HepG2 (cell line): ENCODE measurements around the gene VARS1. TPM values are rescaled to one million over a fixed set of nuclear protein-coding genes. Genes with fewer than 3 reads are reported as not detected.
A peak's percentile ranks its signal among the peaks of the same experiment; 100 is the strongest.

Source experiments
- NKX3-1 ChIP-seq: sonication (generic); formaldehyde crosslinking; IDR thresholded peaks from 2 replicates; pipeline ENCODE4 v1.5.0; 2020; ENCODE audit warnings: missing genetic modification reagents
- TP53 ChIP-seq: sonication (generic); formaldehyde crosslinking; conservative IDR thresholded peaks from 2 replicates; pipeline ENCODE4 v1.4.0; 2020; ENCODE audit warnings: missing genetic modification reagents
- ZFP82 ChIP-seq: sonication (generic); formaldehyde crosslinking; IDR thresholded peaks from 2 replicates; pipeline ENCODE4 v1.5.1; 2020; ENCODE audit warnings: mild to moderate bottlenecking, missing genetic modification reagents, borderline replicate concordance
- ZNF33A ChIP-seq: sonication (generic); formaldehyde crosslinking; IDR thresholded peaks from 2 replicates; pipeline ENCODE4 v1.5.1; 2020; ENCODE audit warnings: missing genetic modification reagents, mild to moderate bottlenecking, moderate library complexity, borderline replicate concordance
- ZNF354B ChIP-seq: sonication (generic); formaldehyde crosslinking; IDR thresholded peaks from 2 replicates; pipeline ENCODE4 v1.8.0; 2022; ENCODE audit warnings: mild to moderate bottlenecking, missing genetic modification reagents
- ZNF616 ChIP-seq: sonication (generic); formaldehyde crosslinking; IDR thresholded peaks from 2 replicates; pipeline ENCODE4 v1.5.0; 2020; ENCODE audit warnings: low read depth, mild to moderate bottlenecking, missing genetic modification reagents
- ZNF766 ChIP-seq: sonication (generic); formaldehyde crosslinking; IDR thresholded peaks from 2 replicates; pipeline ENCODE4 v1.5.0; 2020; ENCODE audit warnings: missing genetic modification reagents, borderline replicate concordance
- polyA plus RNA-seq, 8 experiments: library from polyadenylated mRNA; depleted of rRNA in 3 of 8; stranded (reverse) in 7 of 8; unstranded in 1 of 8; fragments of >200 nt; fragmentation: Illumina TruSeq in 4 of 8; extraction: Trizol in 4 of 8; gene quantifications; 2 replicates each; pipeline versions ENCODE4 v1.2.1 to v1.2.3, GENCODE V29; 2011 to 2016; ENCODE audit warnings: low read depth in 4 of 8, missing spikeins in 1 of 8, mixed read lengths in 1 of 8; ENCODE audit not compliant: insufficient read depth in 1 of 8
- total RNA-seq, 5 experiments: library from RNA; depleted of rRNA; stranded (reverse); fragments of >200 nt; fragmentation: Illumina TruSeq; extraction: Trizol; gene quantifications; 2 replicates each; pipeline ENCODE4 v1.2.3, GENCODE V29; 2016; ENCODE audit warnings: low read depth in 1 of 5
- TF ChIP-seq, protein P1 (sequence below): IDR thresholded peaks from 2 replicates; pipeline ENCODE4 v1.6.1; 2016; ENCODE audit warnings: low read depth, borderline replicate concordance
- TF ChIP-seq, protein P2 (sequence below): sonication (generic); formaldehyde crosslinking; IDR thresholded peaks from 2 replicates; pipeline ENCODE4 v1.4.0; 2020; ENCODE audit warnings: mild to moderate bottlenecking, missing genetic modification reagents
- TF ChIP-seq, protein P3 (sequence below): sonication (generic); formaldehyde crosslinking; IDR thresholded peaks from 2 replicates; pipeline ENCODE4 v1.4.0; 2020; ENCODE audit warnings: missing genetic modification reagents
- TF ChIP-seq, protein P4 (sequence below): sonication (generic); formaldehyde crosslinking; IDR thresholded peaks from 2 replicates; pipeline ENCODE4 v1.8.1; 2023; ENCODE audit warnings: mild to moderate bottlenecking, missing genetic modification reagents, borderline replicate concordance
- TF ChIP-seq, protein P5 (sequence below): sonication (generic); formaldehyde crosslinking; IDR thresholded peaks from 2 replicates; pipeline ENCODE4 v1.4.0; 2020; ENCODE audit warnings: missing genetic modification reagents, borderline replicate concordance
- TF ChIP-seq, protein P6 (sequence below): sonication (generic); formaldehyde crosslinking; IDR thresholded peaks from 2 replicates; pipeline ENCODE4 v1.4.0; 2020; ENCODE audit warnings: mild to moderate bottlenecking, missing genetic modification reagents, borderline replicate concordance
- TF ChIP-seq, protein P7 (sequence below): sonication (generic); formaldehyde crosslinking; IDR thresholded peaks from 2 replicates; pipeline ENCODE4 v1.4.0; 2020; ENCODE audit warnings: mild to moderate bottlenecking, low read depth, missing genetic modification reagents

Gene VARS1
- total and polyA plus RNA-seq, 2 of the 13 experiments (the other 11 are each of a cell fraction or from before 2014, with no cell fraction given): 14.7 to 56.1 TPM

DNA sequence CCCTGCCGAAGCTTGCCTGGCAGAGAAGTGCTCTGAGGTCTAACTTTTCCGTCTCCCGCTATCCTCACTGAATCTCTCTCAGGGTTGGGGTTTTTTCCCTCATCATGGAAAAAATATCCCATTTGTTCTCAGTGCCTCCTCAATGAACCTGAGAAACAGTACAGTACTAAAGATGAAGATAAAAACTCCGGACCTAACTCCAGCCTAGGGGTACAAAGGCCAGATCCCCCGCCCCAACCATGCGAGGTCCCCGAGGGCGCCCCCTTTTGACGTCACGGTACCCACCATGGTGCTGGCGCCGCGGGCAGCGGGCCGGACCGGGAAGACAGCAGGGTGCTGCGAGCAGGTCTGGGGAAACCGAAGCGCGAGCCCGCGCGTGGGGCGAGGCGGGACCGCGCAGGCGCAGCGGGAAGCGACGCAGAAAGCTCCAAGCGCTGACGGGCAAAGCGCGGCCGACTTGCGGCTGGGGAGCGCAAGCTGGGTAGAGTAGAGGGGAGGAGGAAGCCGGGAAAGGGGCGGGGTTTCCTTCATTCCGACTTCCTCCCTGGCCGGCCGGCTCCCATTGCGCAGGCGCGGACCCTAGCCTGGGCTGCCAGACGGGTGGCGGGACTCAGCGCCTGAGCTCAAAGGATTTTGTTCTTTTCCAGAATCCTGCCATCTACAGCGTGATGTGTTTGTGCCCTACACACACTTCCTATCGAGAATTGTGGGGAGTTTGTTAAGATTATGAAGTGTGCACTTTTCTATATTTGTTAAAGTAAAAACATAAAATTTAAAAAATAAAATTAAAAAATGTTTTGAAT, 11.1 kb upstream of the VARS1 start, which contains the start of gene LSM2 (continued):
- TF ChIP-seq ZNF616: peak; percentile 65; the same call in 1 of the 2 replicates
- TF ChIP-seq ZNF33A (CRISPR knock-in tag): peak; percentile 80; the same call in 1 of the 2 replicates
- TF ChIP-seq, protein P1, sequence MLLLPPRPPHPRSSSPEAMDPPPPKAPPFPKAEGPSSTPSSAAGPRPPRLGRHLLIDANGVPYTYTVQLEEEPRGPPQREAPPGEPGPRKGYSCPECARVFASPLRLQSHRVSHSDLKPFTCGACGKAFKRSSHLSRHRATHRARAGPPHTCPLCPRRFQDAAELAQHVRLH (CRISPR knock-in tag): peak; percentile 84
- TF ChIP-seq, protein P2, sequence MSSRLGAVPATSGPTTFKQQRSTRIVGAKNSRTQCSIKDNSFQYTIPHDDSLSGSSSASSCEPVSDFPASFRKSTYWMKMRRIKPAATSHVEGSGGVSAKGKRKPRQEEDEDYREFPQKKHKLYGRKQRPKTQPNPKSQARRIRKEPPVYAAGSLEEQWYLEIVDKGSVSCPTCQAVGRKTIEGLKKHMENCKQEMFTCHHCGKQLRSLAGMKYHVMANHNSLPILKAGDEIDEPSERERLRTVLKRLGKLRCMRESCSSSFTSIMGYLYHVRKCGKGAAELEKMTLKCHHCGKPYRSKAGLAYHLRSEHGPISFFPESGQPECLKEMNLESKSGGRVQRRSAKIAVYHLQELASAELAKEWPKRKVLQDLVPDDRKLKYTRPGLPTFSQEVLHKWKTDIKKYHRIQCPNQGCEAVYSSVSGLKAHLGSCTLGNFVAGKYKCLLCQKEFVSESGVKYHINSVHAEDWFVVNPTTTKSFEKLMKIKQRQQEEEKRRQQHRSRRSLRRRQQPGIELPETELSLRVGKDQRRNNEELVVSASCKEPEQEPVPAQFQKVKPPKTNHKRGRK (CRISPR knock-in tag): no peak
- TF ChIP-seq, protein P3, sequence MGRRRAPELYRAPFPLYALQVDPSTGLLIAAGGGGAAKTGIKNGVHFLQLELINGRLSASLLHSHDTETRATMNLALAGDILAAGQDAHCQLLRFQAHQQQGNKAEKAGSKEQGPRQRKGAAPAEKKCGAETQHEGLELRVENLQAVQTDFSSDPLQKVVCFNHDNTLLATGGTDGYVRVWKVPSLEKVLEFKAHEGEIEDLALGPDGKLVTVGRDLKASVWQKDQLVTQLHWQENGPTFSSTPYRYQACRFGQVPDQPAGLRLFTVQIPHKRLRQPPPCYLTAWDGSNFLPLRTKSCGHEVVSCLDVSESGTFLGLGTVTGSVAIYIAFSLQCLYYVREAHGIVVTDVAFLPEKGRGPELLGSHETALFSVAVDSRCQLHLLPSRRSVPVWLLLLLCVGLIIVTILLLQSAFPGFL (CRISPR knock-in tag): no peak; the same call in 1 of the 2 replicates
- TF ChIP-seq, protein P4, sequence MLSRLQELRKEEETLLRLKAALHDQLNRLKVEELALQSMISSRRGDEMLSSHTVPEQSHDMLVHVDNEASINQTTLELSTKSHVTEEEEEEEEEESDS (CRISPR knock-in tag): no peak; the same call in 1 of the 2 replicates
- TF ChIP-seq ZNF766 (CRISPR knock-in tag): peak; percentile 93; the same call in 1 of the 2 replicates
- TF ChIP-seq, protein P5, sequence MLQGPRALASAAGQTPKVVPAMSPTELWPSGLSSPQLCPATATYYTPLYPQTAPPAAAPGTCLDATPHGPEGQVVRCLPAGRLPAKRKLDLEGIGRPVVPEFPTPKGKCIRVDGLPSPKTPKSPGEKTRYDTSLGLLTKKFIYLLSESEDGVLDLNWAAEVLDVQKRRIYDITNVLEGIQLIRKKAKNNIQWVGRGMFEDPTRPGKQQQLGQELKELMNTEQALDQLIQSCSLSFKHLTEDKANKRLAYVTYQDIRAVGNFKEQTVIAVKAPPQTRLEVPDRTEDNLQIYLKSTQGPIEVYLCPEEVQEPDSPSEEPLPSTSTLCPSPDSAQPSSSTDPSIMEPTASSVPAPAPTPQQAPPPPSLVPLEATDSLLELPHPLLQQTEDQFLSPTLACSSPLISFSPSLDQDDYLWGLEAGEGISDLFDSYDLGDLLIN (CRISPR knock-in tag): peak; percentile 97; the same call in 1 of the 2 replicates
- TF ChIP-seq TP53: peak; percentile 43; the same call in 1 of the 2 replicates
- TF ChIP-seq, protein P6, sequence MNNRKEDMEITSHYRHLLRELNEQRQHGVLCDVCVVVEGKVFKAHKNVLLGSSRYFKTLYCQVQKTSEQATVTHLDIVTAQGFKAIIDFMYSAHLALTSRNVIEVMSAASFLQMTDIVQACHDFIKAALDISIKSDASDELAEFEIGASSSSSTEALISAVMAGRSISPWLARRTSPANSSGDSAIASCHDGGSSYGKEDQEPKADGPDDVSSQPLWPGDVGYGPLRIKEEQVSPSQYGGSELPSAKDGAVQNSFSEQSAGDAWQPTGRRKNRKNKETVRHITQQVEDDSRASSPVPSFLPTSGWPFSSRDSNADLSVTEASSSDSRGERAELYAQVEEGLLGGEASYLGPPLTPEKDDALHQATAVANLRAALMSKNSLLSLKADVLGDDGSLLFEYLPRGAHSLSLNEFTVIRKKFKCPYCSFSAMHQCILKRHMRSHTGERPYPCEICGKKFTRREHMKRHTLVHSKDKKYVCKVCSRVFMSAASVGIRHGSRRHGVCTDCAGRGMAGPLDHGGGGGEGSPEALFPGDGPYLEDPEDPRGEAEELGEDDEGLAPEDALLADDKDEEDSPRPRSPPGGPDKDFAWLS (CRISPR knock-in tag): 0 out of 2 replicates have a peak, but pooled peaks have one; percentile 65
- TF ChIP-seq, protein P7, sequence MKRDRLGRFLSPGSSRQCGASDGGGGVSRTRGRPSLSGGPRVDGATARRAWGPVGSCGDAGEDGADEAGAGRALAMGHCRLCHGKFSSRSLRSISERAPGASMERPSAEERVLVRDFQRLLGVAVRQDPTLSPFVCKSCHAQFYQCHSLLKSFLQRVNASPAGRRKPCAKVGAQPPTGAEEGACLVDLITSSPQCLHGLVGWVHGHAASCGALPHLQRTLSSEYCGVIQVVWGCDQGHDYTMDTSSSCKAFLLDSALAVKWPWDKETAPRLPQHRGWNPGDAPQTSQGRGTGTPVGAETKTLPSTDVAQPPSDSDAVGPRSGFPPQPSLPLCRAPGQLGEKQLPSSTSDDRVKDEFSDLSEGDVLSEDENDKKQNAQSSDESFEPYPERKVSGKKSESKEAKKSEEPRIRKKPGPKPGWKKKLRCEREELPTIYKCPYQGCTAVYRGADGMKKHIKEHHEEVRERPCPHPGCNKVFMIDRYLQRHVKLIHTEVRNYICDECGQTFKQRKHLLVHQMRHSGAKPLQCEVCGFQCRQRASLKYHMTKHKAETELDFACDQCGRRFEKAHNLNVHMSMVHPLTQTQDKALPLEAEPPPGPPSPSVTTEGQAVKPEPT: peak; percentile 95; the same call in 1 of the 2 replicates
- TF ChIP-seq NKX3-1 (CRISPR knock-in tag): peak; percentile 83
- peak; percentile 91; the same call in 1 of the 2 replicates for TF ChIP-seq ZNF354B
- 0 out of 2 replicates have a peak, but pooled peaks have one; percentile 45 for TF ChIP-seq ZFP82 (CRISPR knock-in tag)
